8988T (cell line): ENCODE results near the gene NEU2.
"Not testable (repeated sequence)": the region's sequence is repeated elsewhere in the genome, so short reads cannot be mapped to it uniquely, and the experiment has no call there.

ENCODE experiments used
- DNase-seq: peaks from one replicate; pipeline ENCODE4 v3.0.0; 2011

Gene NEU2

DNA sequence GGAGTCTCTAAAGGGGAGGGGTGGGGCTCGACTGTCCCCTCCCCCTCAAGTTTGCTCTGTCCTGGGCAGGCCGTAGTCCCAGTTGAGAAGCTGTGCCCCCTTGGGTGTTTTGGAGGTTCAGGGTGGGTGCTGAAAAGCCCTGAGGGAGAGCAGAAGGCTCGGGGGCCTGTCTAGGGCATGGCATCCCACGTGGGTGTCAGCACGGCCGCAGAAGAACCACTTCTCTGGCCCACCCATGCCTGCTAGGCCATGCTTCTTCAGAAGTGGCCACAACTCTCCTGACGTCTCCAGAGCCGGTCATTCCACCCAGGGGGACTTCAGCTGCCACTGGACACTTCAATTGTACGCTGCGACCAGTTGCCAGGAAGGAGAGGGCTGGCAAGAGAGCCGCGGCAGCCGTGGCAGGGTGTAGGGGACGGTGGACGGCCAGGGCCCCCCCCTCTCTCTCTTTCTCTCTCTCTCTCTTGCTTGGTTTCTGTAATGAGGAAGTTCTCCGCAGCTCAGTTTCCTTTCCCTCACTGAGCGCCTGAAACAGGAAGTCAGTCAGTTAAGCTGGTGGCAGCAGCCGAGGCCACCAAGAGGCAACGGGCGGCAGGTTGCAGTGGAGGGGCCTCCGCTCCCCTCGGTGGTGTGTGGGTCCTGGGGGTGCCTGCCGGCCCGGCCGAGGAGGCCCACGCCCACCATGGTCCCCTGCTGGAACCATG lies 27.5 kb downstream of the NEU2 start, which contains the start of gene INPP5D:
TSS of gene INPP5D (plus strand) at position 546 of the 704 bp plus-strand sequence. CDS start at position 683, 137 bp downstream.
- DNase-seq = no peak

DNA sequence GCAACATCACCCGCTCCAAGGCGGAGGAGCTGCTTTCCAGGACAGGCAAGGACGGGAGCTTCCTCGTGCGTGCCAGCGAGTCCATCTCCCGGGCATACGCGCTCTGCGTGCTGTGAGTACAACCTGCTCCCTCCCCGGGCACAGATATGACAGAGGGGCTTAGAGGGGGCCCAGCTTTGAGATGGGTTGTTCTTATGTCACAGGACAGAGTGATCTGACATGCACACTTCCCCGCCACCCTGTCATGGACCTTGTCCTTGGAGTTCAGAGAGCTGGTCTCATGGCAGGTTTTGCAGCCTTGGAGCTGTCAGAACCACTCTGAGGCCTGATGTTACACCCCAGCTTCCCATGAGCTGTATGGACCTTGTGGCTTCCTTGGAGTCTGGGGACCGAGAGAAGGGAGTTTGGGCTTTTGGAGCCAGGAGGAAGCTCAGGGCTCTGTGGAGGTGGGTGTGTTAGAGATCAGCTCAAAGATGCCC lies 28.1 kb downstream of the NEU2 start:
- DNase-seq = no peak

DNA sequence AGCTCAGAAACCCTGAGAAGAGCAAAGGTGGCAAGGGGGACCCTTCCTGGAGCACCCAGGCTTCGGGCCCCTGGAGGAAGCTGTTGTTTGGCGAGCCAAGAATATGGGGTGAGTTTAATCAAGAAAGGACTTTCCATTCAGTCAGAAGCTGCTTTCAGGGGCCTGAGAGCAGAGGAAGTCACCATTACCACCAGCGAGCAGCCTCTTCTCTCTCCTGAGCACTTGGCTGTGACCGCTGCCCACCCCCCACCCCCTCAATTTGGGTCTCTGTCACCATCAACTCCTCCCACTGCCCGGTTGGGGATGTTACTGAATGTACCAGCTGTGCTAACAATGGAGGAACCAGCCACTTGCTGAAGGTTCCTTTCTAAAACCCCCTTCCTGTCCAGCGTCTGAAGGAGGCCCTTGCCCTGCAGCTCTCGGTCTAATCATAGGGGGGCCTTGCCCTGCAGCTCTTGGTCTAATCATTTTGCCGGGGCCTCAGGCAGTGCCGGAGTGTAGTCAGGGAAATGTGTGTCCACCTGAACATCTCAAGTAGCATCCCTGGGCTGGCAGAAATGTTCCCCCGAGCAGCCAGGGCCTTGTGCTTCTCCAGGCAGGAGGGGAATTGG lies 28.6 kb downstream of the NEU2 start:
- DNase-seq = no peak

DNA sequence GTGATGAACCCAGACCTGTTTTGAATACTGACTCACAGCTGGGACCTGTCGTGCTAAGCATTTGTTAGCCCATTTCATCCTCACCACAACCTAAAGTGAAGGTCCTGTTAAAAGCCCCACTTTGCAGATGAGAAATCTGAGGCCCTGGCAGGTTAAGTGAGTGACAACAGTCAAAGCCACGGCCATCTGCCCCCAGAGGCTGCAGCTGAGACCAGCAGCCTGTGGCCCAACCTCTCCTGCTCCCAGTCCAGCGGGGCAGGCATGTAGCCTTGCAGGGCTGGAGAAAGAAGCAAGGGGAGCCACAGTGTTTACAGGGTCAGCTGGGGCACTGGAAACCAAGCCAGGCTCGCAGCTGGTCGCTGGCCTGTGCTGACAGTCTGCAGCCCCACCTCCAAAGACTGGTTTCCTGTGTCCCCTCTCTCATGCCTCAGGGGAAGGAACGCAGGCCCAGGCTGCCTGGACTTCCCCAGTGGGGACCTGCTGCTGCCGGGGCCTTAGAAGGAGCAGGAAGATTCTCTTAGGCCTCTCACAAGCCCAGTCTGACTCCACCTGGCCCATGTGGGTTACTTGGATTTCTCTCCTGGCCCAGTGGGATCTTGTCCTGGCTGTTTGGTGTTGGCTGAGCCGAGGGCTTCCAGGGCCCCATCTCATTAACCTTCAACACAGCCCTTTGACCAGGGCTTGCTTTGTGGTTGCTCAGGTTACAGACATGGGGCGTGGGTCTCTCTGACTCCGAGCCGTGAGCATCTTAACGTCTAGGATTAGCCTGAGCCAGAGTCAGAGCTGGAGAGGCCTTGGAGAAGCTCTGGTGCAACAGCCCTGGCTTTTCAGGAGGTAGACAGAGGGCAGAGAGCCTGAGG lies 29.3 kb downstream of the NEU2 start:
- DNase-seq = peak; percentile 46

DNA sequence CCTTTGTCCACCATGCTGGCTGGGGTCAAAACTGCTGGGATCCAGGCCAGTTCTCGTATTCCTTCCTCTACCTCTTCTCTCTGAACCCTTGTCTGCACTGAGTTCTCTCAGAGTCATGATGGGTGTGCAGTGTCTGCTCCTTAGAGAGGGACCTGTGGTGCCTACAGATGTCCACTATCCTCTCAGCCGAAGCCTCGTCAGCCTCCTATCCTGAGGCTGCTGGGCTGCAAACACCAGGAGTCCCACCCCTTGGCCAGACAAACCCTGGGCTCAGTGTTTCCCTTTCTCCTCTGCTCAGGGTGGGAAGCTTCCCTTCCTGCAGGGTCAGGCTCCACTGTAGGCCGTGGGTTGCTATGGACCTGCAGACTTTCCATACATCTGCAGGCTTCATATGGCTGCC lies 30.0 kb downstream of the NEU2 start:
- DNase-seq = no peak

DNA sequence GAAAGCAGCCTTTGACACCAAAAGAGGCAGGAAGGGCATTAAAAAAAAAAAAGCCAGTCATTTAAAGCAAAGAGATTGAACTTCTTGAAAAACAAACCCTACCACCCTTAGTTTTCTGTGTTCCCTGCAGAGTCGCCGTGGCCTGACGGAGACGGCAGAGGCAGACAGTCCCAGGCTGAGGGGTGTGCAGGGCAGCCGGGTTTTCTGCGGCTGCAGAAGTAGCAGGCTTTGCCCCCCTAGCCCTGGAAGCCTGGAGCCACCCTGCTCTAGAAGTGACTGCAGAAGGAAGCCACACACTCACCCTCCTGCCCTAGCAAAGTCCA lies 30.4 kb downstream of the NEU2 start:
- DNase-seq = no peak

DNA sequence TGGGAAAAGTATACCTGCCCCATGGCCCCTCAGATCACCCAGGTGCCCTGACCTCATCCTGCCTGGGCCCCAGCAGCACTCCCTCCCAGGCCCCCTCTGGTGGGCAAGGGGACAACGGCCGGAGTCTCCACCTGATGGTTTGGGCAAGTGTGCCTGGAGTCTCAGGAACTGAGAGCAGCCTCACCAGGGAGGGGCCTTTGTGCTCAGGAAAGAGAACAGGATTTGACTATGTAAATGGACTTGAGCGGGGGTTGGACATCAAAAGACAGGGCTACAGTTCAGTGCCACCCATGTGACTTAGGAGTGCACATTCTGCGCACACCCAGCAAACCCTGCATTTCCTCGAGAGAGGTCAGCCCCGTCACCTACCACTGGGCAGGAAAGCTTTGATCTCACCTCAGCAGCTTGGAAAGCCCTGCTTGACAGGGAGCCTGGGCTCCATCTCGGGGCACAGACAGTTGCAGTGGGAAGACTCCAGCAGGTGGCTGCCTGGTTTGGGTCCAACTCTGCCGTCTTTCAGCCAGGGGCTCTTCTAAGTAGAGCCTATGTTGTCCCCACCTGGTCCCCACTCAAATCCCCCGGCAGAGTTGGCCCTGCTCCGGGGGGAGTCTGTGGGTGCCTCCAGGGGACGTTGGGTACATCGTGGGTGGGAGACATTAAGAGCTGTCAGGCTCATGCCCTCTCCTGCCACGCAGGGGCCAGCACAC lies 30.9 kb downstream of the NEU2 start:
- DNase-seq = no peak

DNA sequence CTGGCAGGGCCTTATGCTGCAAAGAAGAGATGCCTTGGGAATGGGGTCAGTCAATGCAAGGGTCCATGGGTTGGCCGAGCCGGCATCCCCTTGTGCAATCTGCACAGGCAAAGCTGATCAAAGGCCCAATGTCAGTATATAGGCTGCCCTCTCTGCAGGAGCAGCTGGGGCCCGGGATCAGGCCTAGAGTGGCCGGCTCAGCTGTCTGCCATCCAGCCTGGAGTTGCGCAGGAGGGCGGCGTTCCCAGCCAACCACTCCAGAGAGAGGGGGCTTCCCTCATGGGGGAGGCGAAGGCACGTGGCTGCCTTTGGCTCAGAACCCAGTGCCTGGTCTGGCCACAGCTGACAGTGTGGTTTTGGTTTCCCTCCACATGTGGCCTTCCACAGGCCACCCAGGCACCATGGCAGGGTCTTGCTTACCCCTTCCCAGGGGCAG lies 31.5 kb downstream of the NEU2 start:
- no peak for DNase-seq

DNA sequence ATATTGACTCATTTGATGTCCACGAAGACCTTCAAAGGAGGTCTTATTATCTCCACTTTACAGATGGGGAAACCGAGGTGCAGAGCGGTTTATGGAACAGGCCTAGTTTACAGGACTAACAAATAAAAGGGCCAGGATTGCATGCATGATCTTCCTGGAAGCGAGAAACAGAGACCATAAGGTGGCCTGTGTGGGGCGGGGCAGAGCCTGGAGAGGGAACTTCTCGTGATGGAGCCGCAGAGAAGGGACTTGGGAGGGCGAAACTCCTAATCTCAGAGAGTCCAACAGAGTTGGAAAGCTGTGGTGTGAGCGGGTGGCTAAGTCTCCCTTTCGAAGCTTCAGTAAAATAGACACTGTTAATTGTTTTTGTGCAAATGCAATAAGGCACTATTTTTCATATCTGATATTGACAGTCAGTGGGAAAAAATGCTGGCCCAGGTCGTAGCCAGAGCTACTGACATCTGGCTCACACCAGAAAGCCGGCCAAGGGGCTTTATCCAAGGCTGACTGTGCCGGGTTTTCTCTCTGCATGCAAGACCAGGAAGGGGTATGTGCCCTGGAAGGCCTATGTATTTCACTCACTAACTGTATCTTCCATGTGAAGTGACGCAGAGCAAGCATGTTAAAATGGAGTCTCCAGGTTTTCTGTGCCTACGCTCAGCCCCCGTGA lies 32.2 kb downstream of the NEU2 start:
- DNase-seq = no peak

DNA sequence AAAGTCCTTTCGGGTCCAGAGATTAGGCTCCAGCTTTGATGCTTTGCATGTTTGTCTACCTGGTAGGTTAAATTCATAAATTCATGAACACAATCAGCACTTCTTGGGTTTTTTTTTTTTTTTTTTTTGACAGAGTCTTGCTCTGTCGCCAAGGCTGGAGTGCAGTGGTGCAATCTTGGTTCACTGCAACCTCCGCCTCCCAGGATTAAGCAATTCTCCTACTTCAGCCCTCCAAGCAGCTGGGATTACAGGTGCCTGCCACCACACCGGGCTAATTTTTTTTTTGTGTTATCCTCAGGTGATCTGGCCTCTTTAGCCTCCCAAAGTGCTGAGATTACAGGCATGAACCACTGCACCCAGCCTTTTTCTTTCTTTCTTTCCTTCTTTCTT lies 32.7 kb downstream of the NEU2 start:
- DNase-seq = not testable (repeated sequence)

DNA sequence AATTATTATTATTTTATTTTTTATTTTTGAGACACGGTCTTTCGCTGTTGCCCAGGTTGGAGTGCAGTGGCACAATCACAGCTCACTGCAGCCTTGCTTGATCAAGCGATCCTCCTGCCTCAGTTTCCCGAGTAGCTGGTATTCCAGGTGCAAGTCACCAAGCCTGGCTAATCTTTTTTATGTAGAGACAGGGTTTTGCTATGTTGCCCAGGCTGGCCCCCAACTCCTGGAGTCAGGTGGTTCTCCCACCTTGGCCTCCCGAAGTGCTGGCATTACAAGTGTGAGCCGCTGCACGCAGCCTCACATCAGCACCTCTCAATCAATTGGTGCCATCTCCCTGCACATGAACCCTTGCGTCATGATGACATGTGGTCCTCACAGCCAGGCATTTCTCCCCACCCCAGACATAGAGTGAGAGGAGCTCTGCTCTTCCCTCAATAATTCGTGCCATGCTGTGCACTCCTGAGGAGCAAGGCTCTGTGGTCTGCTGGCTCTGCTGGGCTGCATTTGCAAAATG lies 33.5 kb downstream of the NEU2 start:
- DNase-seq = no peak

DNA sequence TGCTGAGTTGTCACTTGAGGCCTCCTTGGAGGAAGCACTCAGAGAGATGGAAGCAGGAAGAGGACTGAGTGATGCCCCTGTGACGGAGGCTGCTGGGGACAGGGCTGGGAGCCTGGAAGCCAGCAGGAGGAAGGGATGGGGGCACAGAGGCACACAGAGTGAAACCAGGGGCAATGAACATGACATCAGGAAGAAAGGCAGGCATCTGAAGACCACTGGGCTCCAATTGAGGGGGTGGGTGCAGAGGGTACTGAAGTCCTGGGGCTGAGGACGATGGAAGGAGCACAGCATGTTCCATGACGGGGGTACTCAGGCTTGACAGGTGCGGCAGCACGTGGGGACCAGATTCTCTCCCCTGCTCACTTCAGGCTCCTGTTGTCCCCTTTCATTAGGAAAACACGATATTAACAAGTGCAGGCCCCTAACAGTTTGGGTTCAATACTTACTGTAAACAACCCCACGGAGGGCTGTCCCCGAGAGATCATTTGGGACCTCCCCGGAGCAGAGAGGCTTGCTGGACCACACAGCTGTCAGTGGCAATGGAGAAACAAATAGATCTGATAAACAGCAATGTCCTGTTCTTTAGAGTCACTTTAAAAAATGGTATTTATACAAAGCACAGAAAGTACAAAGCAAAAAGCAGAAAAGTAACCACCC lies 36.4 kb downstream of the NEU2 start:
- DNase-seq = no peak

DNA sequence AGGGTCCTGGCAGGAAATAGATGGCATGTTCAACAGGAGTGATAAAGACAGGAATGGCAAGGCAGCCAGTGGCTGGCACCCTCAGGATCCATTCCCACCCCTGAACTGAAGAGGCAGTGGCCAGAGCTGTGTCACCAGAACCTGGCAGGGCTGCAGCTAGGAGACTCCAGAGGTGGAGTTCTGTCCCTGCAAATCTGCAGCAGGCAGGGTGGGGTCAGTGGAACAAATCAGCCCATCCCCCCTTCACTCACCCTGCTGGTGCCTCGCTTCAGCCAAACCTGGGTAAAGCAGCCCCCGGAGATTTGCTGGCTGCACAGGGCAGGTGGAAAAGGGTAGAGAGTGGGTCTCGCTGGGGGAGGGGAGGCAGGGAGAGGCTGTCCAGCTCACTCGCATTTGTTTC lies 40.4 kb downstream of the NEU2 start:
- DNase-seq = no peak

DNA sequence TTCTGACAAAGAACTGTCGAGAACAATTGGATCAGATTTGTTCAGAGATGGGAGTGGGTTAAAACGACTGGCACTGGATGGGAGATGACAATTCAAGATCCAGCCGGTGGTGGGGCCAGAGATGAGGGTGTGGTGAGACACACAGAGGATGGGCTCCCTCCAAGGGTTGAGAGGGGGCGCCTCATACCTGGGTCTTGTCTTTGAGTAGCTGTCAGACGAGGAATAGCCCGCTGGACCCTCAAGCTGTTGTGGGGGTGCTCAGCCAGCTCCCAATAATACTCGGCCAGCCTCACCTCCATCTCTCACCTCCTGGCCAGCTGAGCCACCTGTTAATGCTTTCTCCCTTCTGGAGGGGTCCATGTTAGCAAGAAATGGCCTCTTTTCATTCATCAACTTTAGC lies 41.6 kb downstream of the NEU2 start:
- DNase-seq = no peak

DNA sequence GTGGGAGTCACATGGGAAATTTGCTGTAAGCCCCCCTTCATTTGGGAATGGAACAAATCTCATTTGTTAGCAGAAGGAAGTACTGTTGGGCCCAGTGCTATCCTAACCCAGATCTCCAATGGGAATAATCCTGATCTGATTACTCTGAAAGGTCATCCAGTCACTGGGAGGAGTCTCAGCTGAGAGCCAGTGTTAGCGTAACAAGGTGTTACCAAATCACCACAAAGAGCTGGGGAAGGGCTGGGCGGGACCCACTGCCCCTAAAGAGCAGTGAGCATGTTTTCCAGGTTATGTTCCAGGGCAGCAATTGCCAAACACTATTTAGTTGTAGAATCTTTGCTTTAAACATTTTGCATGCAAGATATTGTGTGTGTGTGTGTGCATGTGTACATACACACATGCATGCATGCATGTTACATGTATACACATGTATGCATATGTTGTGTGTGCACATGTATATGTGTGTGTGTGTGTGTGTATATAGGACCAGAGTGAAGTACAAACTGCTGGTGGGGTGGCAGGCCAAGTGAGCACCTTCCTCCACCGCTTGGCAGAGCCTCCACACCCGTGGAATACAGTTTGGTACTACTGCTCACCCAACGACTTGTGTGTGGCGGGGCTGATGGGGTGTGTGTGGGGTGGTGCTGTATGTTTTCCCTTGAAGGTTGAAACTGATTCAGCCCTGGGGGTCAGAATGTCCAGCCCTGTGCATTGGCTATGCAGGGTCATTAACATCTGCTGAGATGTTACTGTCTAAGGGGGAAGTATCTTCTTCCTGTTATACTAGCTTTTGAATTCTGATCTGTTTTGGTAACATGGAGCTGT lies 42.9 kb downstream of the NEU2 start:
- DNase-seq = no peak

DNA sequence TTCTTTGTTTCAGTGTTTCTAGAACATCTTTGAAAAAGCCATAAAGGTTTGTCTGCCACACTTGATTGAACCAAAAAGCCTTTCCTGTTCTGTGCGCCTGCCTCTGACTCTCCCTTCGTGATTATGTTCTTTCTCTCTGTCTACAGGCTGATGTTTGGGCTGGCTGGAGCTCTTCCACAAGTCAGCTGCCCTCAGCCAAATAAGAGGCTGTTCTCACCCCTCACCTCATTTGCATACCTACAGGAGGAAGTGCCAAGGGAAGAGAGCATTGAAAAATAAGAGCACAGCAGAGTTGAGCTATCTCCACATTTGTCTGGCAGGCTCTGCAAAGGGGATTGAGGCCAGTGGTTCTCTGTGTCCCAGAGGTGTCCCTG lies 43.5 kb downstream of the NEU2 start:
- no peak for DNase-seq

DNA sequence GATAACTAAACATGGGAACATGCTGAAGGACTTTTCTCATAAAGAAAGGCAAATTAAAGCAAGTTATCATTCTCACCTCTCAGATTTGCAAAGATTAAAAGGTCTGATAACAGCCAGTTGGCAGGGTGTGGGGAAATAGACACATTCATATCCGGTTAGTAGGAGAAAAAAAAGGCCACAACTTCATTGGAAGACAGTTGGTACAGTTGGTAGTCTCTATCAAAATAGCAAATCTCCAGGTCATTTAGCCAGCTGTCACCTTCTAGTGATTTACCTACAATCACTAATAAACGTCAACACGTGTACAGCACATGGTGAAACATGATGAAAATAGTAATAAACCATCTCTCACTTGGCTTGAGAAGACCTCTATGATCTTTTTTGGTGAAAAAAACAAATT lies 44.3 kb downstream of the NEU2 start:
- no peak for DNase-seq

DNA sequence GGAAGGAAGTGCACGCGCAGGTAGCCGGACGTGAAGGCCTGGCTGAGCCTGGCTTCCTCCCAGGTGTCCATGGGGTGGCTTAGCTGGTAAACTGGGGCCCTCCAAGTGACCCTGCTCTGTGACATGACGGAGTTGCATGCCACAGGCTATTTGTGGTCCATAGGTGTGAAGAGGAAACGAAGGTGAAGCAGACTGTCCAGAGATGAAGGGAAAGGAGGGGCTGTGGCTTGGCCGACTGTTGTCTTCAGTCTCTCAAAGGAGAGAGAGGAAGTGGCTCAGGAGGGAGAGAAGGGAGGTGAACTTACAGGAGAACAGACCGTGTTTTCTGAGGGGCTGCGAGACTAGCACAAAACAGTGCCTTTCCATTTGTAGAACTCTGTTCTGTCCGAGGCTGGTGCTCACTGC lies 47.0 kb downstream of the NEU2 start:
- no peak for DNase-seq

DNA sequence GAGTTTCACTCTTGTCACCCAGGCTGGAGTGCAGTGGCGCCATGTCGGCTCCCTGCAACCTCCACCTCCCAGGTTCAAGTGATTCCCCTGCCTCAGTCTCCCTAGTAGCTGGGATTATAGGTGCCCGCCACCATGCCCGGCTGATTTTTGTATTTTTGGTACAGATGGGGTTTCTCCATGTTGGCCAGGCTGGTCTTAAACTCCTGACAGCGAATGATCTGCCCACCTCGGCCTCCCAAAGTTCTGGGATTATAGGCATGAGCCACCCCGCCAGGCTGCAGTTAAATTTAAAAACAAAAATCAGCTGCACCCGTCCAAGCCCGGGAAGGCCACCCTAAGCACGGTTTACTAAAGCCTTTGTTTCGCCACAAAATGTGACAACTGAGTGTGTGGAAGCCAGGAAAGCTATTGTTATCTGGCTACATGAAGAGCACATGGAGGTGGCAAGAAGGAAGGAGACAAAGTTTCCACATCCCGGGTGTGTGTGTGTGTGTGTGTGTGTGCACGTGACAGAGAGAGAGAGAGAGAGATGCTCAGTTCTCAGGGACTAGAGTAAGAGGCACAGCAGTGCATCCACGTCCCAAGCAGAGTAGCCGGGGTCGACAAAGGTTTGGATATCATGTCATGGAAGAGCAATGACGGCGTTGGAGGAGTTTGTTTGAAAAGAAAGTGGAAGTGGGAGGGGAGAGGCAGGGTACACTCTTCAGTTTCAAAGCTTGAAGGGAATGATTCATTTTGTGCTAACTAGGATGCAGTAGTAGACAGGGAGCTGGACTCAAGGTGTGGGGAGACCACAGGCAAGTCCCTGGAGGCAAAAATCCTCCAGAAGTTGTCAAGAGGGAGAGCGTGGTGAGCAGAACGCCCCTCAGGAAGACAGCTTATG lies 47.7 kb downstream of the NEU2 start:
- no peak for DNase-seq

DNA sequence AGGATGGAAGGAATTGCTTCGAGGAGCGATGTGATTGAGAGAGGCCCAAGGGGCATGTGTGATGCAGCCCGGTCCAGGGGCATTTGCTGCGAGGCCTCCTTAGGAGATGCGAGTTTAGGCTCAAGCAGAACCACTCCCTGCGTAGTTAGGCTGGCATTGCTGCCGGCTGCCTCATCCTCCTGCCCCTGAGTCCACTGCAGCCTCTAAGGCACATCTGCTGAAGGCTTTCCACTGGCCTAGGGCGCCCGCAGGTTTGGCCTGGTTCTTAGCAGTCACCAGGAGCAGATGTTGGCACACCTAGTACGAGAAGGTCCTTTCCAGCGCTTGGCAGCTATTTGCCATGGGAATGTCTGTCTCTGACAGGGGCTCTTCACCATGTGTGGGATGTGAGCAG lies 48.4 kb downstream of the NEU2 start:
- no peak for DNase-seq
